PC-9 (cell line): ENCODE data around the gene MAP3K20. TPM values are rescaled to one million over a fixed set of nuclear protein-coding genes. Genes with fewer than 3 reads are reported as not detected.
"Not testable (repeated sequence)": the region's sequence is repeated elsewhere in the genome, so short reads cannot be mapped to it uniquely, and the experiment has no call there.

Experiments
- BruUV-seq: library from RNA; stranded (reverse); fragments of 400-500 nt; replicated peaks from 2 replicates; lab custom pipeline; 2021; lab: Mats Ljungman, UMichigan
- CTCF ChIA-PET: fragments of 300-600 bp; sonication (Branson Sonifier 250); formaldehyde crosslinking; loops from one replicate; lab custom pipeline; 2022; ENCODE audit warnings: antibody characterized with exemption; lab: Charles Lee
- POLR2A ChIA-PET: fragments of 300-600 bp; sonication (Branson Sonifier 250); formaldehyde crosslinking; loops from one replicate; lab custom pipeline; 2022; ENCODE audit warnings: antibody characterized with exemption; ENCODE audit not compliant: unreplicated experiment; lab: Charles Lee
- DNase-seq, 2 experiments: peaks; one replicate each; pipeline versions ENCODE4 v3.0.0 to v3.0.0-alpha.2; 2015 to 2022; ENCODE audit warnings: mixed read lengths in 1 of 2
- H2AFZ ChIP-seq: fragments of 200-600 bp; sonication (generic); 2 replicates; pipeline ENCODE4 v1.8.1; 2017; ENCODE audit warnings: antibody characterized with exemption
- H3F3A ChIP-seq: fragments of 200-600 bp; sonication (generic); 2 replicates; pipeline ENCODE4 v1.8.1; 2017; ENCODE audit warnings: antibody characterized with exemption, mild to moderate bottlenecking, low read depth; ENCODE audit not compliant: insufficient read depth
- H3K27ac ChIP-seq: fragments of 200-600 bp; sonication (generic); 2 replicates; pipeline ENCODE4 v1.6.1; 2016; ENCODE audit warnings: mixed run types
- H3K27me3 ChIP-seq: fragments of 200-600 bp; sonication (generic); 2 replicates; pipeline ENCODE4 v1.6.1; 2016; ENCODE audit warnings: low read depth, mixed run types; ENCODE audit not compliant: insufficient read depth
- H3K36me3 ChIP-seq: fragments of 200-600 bp; sonication (generic); 2 replicates; pipeline ENCODE4 v1.6.1; 2016; ENCODE audit warnings: low read depth, mixed run types
- H3K4me1 ChIP-seq: fragments of 200-600 bp; sonication (generic); replicated peaks from 2 replicates; pipeline ENCODE4 v1.6.1; 2016; ENCODE audit warnings: mixed run types; ENCODE audit not compliant: insufficient read depth
- H3K4me2 ChIP-seq: fragments of 200-600 bp; sonication (generic); 2 replicates; pipeline ENCODE4 v1.6.1; 2017; ENCODE audit warnings: mixed run types
- H3K4me3 ChIP-seq: fragments of 200-600 bp; sonication (generic); 2 replicates; pipeline ENCODE4 v1.6.1; 2016; ENCODE audit warnings: mixed run types
- H3K79me2 ChIP-seq: fragments of 200-600 bp; sonication (generic); 2 replicates; pipeline ENCODE4 v1.6.1; 2017; ENCODE audit warnings: low read depth, mixed run types
- H3K9me2 ChIP-seq: fragments of 200-600 bp; sonication (generic); 2 replicates; pipeline ENCODE4 v1.8.1; 2017; ENCODE audit warnings: mild to moderate bottlenecking; ENCODE audit not compliant: insufficient read depth
- H3K9me3 ChIP-seq: fragments of 200-600 bp; sonication (generic); 2 replicates; pipeline ENCODE4 v1.8.1; 2016; ENCODE audit warnings: low read depth; ENCODE audit not compliant: insufficient read depth
- H4K20me1 ChIP-seq: fragments of 200-600 bp; sonication (generic); 2 replicates; pipeline ENCODE4 v1.8.1; 2017; ENCODE audit not compliant: insufficient read depth
- EZH2 ChIP-seq: fragments of 200-600 bp; sonication (generic); IDR thresholded peaks from 2 replicates; pipeline ENCODE4 v1.8.0; 2017; ENCODE audit warnings: antibody characterized with exemption, low read depth
- intact Hi-C: fragments of 100-400 bp; cut with micrococcal nuclease; formaldehyde crosslinking; loops from one replicate; pipeline ENCODE4 v1.10.0; 2022; ENCODE audit not compliant: unreplicated experiment
- total RNA-seq: library from RNA; stranded (reverse); gene quantifications from 2 replicates; pipeline ENCODE4 v1.2.3, GENCODE V29; 2021
- TF ChIP-seq, protein P1 (sequence below): fragments of 200-600 bp; sonication (generic); conservative IDR thresholded peaks from 2 replicates; pipeline ENCODE4 v1.6.1; 2017; ENCODE audit warnings: mixed run types, antibody characterized with exemption, mild to moderate bottlenecking, moderate library complexity

Gene MAP3K20
- total RNA-seq, 1 experiment from 2014 or later: 58.5 TPM

DNA sequence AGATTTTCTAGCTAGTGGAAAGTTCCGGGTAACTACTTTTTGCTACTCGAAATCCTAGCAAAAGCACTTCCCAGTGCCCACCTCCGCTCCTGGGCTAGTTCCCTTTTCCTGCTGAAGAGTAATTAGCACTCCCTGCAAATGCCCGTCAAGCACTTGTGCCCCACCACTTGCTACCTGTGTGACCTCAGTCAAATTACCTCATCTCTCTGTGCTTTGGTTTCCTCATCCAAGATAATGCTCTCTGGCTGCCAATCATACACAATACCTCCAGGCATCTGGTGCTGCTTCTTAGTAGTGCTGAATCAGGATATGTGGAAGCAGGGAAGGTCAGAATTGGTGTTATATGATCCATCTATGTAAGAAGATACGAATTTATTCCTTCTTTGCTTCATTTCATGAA, 176.9 kb downstream of the MAP3K20 start:
- no peaks in the 10 kb centered on the region; the same call in 1 of the 2 replicates for H3K4me1 ChIP-seq
- TF ChIP-seq, protein P1, sequence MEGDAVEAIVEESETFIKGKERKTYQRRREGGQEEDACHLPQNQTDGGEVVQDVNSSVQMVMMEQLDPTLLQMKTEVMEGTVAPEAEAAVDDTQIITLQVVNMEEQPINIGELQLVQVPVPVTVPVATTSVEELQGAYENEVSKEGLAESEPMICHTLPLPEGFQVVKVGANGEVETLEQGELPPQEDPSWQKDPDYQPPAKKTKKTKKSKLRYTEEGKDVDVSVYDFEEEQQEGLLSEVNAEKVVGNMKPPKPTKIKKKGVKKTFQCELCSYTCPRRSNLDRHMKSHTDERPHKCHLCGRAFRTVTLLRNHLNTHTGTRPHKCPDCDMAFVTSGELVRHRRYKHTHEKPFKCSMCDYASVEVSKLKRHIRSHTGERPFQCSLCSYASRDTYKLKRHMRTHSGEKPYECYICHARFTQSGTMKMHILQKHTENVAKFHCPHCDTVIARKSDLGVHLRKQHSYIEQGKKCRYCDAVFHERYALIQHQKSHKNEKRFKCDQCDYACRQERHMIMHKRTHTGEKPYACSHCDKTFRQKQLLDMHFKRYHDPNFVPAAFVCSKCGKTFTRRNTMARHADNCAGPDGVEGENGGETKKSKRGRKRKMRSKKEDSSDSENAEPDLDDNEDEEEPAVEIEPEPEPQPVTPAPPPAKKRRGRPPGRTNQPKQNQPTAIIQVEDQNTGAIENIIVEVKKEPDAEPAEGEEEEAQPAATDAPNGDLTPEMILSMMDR: no peak
- TF ChIP-seq EZH2: no peak
- intact Hi-C loops: loop anchor here (5.0 kb wide), 1 partner anchor 370 kb away; no protein-coding TSS in a partner anchor
- no peaks in the 10 kb centered on the region for H3K79me2 ChIP-seq
- no peaks in the 10 kb centered on the region for H3K9me2 ChIP-seq
- no TSS peak for BruUV-seq
- no peak for DNase-seq
- CTCF ChIA-PET: no interaction called here
- H4K20me1 ChIP-seq: no peaks in the 10 kb centered on the region
- no peaks in the 10 kb centered on the region for H3K9me3 ChIP-seq
- no peak overlapping the region for H3K27ac ChIP-seq
- no peaks in the 10 kb centered on the region for H3F3A ChIP-seq
- H3K36me3 ChIP-seq: no peaks in the 10 kb centered on the region
- H3K27me3 ChIP-seq: no peaks in the 10 kb centered on the region
- H3K4me2 ChIP-seq: no peak overlapping the region
- H2AFZ ChIP-seq: no peak overlapping the region
- POLR2A ChIA-PET: no interaction called here
- H3K4me3 ChIP-seq: no peak overlapping the region

GRCh38 chr2:173254659-173255058, 179.0 kb downstream of the MAP3K20 start:
- Histone ChIP-seq H3K4me3 (no peak overlapping the region), H4K20me1 (no peaks in the 10 kb centered on the region), H2AFZ (no peak overlapping the region), H3F3A (no peaks in the 10 kb centered on the region), H3K4me1 (no peaks in the 10 kb centered on the region; the same call in 1 of the 2 replicates), H3K27ac (no peak overlapping the region), H3K79me2 (no peaks in the 10 kb centered on the region), H3K9me2 (no peaks in the 10 kb centered on the region; the same call in 1 of the 2 replicates), H3K4me2 (no peak overlapping the region), H3K36me3 (0 out of 2 replicates have a peak, but pooled peaks cover 4% of the 10 kb centered on the region), H3K9me3 (no peaks in the 10 kb centered on the region), H3K27me3 (no peaks in the 10 kb centered on the region)
- CTCF ChIA-PET: interaction anchor here (0.6 kb wide), 1 partner anchor 67 kb away, joined by 3 read pairs; no protein-coding TSS in a partner anchor
- intact Hi-C loops: loop anchor here (5.0 kb wide), 1 partner anchor 372 kb away; no protein-coding TSS in a partner anchor
- TF ChIP-seq EZH2: no peak
- TF ChIP-seq, protein P1: no peak
- POLR2A ChIA-PET: interaction anchor here (0.7 kb wide), 1 partner anchor 13 kb away, joined by 6 read pairs; no protein-coding TSS in a partner anchor
- no TSS peak for BruUV-seq
- peak in 1 of 2 experiments; percentile 50 for DNase-seq

GRCh38 chr2:173258701-173259100, 183.1 kb downstream of the MAP3K20 start:
- H3K36me3 ChIP-seq: peaks cover 15% of the 10 kb centered on the region; the same call in 1 of the 2 replicates
- H3K4me3 ChIP-seq: no peak overlapping the region
- TF ChIP-seq, protein P1: no peak
- no peak for TF ChIP-seq EZH2
- ChIA-PET CTCF (no interaction called here), POLR2A (no interaction called here)
- no peak overlapping the region for H3K27ac ChIP-seq
- H3K9me3 ChIP-seq: no peaks in the 10 kb centered on the region
- no peaks in the 10 kb centered on the region for H3F3A ChIP-seq
- BruUV-seq: no TSS peak
- no peaks in the 10 kb centered on the region for H3K79me2 ChIP-seq
- no peaks in the 10 kb centered on the region for H4K20me1 ChIP-seq
- no peaks in the 10 kb centered on the region for H3K27me3 ChIP-seq
- H2AFZ ChIP-seq: no peak overlapping the region
- no peak for DNase-seq
- H3K4me2 ChIP-seq: no peak overlapping the region
- no peaks in the 10 kb centered on the region; the same call in 1 of the 2 replicates for H3K4me1 ChIP-seq
- no peaks in the 10 kb centered on the region; the same call in 1 of the 2 replicates for H3K9me2 ChIP-seq
- intact Hi-C loops: no loop called here

GRCh38 chr2:173262356-173262755, 186.7 kb downstream of the MAP3K20 start:
- POLR2A ChIA-PET, H3K79me2 ChIP-seq, H4K20me1 ChIP-seq, H3K4me1 ChIP-seq, H3K27me3 ChIP-seq, H2AFZ ChIP-seq, H3K9me3 ChIP-seq, BruUV-seq, H3K9me2 ChIP-seq, H3K27ac ChIP-seq, H3F3A ChIP-seq, H3K4me3 ChIP-seq, CTCF ChIA-PET, intact Hi-C loops, H3K4me2 ChIP-seq, DNase-seq: not testable (repeated sequence)
- H3K36me3 ChIP-seq: peaks cover 23% of the 10 kb centered on the region; the same call in 1 of the 2 replicates
